ENCODE data around the gene KLF17.
A peak's percentile ranks its signal among the peaks of the same experiment; 100 is the strongest.

The KLF17 gene

GRCh38 chr1:44118682-44119081 lies at the start of gene KLF17:
Gene KLF17, plus strand, starts transcription at chr1:44118821. Its CDS starts 87 bp downstream, at chr1:44118908.
- in situ Hi-C loops (cut with HindIII; ENCODE audit: low pct_ligation_motif_present, low pct_unique_long_range_greater_than_20kb, low sequenced_read_pairs): no loop called here

GRCh38 chr1:44071461-44071860 lies 47.2 kb upstream of the KLF17 start:
- DNase-seq: no peak
- in situ Hi-C loops (cut with HindIII; ENCODE audit: low pct_ligation_motif_present, low pct_unique_long_range_greater_than_20kb, low sequenced_read_pairs): no loop called here

More at GRCh38 chr1:44118682-44119081, at the start of gene KLF17:
- no peak for DNase-seq

- in situ Hi-C loops (cut with HindIII; ENCODE audit: low pct_ligation_motif_present, low pct_unique_long_range_greater_than_20kb, low sequenced_read_pairs): no loop called here
- DNase-seq: peak; percentile 58
Measured at GRCh38 chr1:44072204-44072603, 46.4 kb upstream of the KLF17 start.

- no peak for DNase-seq
- in situ Hi-C loops (cut with HindIII; ENCODE audit: low pct_ligation_motif_present, low pct_unique_long_range_greater_than_20kb, low sequenced_read_pairs): no loop called here
Measured at GRCh38 chr1:44072821-44073220, 45.8 kb upstream of the KLF17 start.

GRCh38 chr1:44073528-44073927 lies 45.1 kb upstream of the KLF17 start:
- DNase-seq: no peak
- in situ Hi-C loops (cut with HindIII; ENCODE audit: low pct_ligation_motif_present, low pct_unique_long_range_greater_than_20kb, low sequenced_read_pairs): no loop called here

- no peak for DNase-seq
- in situ Hi-C loops (cut with HindIII; ENCODE audit: low pct_ligation_motif_present, low pct_unique_long_range_greater_than_20kb, low sequenced_read_pairs): no loop called here
Measured at GRCh38 chr1:44074415-44074814, 44.2 kb upstream of the KLF17 start.

- in situ Hi-C loops (cut with HindIII; ENCODE audit: low pct_ligation_motif_present, low pct_unique_long_range_greater_than_20kb, low sequenced_read_pairs): no loop called here
- peak; percentile 74 for DNase-seq
Measured at GRCh38 chr1:44076066-44076465, 42.6 kb upstream of the KLF17 start.

- in situ Hi-C loops (cut with HindIII; ENCODE audit: low pct_ligation_motif_present, low pct_unique_long_range_greater_than_20kb, low sequenced_read_pairs): no loop called here
Measured at GRCh38 chr1:44077421-44077820, 41.2 kb upstream of the KLF17 start.

GRCh38 chr1:44078104-44078503 lies 40.5 kb upstream of the KLF17 start:
- in situ Hi-C loops (cut with HindIII; ENCODE audit: low pct_ligation_motif_present, low pct_unique_long_range_greater_than_20kb, low sequenced_read_pairs): no loop called here
- no peak for DNase-seq

More at GRCh38 chr1:44077421-44077820, 41.2 kb upstream of the KLF17 start:
- no peak for DNase-seq

- in situ Hi-C loops (cut with HindIII; ENCODE audit: low pct_ligation_motif_present, low pct_unique_long_range_greater_than_20kb, low sequenced_read_pairs): no loop called here
- no peak for DNase-seq
Measured at GRCh38 chr1:44079566-44079965, 39.1 kb upstream of the KLF17 start.

- in situ Hi-C loops (cut with HindIII; ENCODE audit: low pct_ligation_motif_present, low pct_unique_long_range_greater_than_20kb, low sequenced_read_pairs): no loop called here
- DNase-seq: peak; percentile 50
Measured at GRCh38 chr1:44084998-44085675, 33.5 kb upstream of the KLF17 start.

- DNase-seq: no peak
- in situ Hi-C loops (cut with HindIII; ENCODE audit: low pct_ligation_motif_present, low pct_unique_long_range_greater_than_20kb, low sequenced_read_pairs): no loop called here
Measured at GRCh38 chr1:44086692-44087474, 31.7 kb upstream of the KLF17 start.

GRCh38 chr1:44089371-44090048 lies 29.1 kb upstream of the KLF17 start:
- in situ Hi-C loops (cut with HindIII; ENCODE audit: low pct_ligation_motif_present, low pct_unique_long_range_greater_than_20kb, low sequenced_read_pairs): no loop called here
- no peak for DNase-seq

GRCh38 chr1:44090429-44091252 lies 28.0 kb upstream of the KLF17 start:
- in situ Hi-C loops (cut with HindIII; ENCODE audit: low pct_ligation_motif_present, low pct_unique_long_range_greater_than_20kb, low sequenced_read_pairs): no loop called here

GRCh38 chr1:44094047-44094446 lies 24.6 kb upstream of the KLF17 start:
- in situ Hi-C loops (cut with HindIII; ENCODE audit: low pct_ligation_motif_present, low pct_unique_long_range_greater_than_20kb, low sequenced_read_pairs): no loop called here
- no peak for DNase-seq

More at GRCh38 chr1:44090429-44091252, 28.0 kb upstream of the KLF17 start:
- no peak for DNase-seq

- no peak for DNase-seq
- in situ Hi-C loops (cut with HindIII; ENCODE audit: low pct_ligation_motif_present, low pct_unique_long_range_greater_than_20kb, low sequenced_read_pairs): no loop called here
Measured at GRCh38 chr1:44100183-44100868, 18.3 kb upstream of the KLF17 start.

GRCh38 chr1:44101328-44101727 lies 17.3 kb upstream of the KLF17 start:
- in situ Hi-C loops (cut with HindIII; ENCODE audit: low pct_ligation_motif_present, low pct_unique_long_range_greater_than_20kb, low sequenced_read_pairs): no loop called here
- no peak for DNase-seq
